Activated T-helper 1 cell treated with Interleukin-2 at 50 U/mL for 16 hours (primary cell): Measurements from ENCODE around the gene MYH7.
"Not testable (repeated sequence)": the region's sequence is repeated elsewhere in the genome, so short reads cannot be mapped to it uniquely, and the experiment has no call there.

Experiments used
- DNase-seq: peaks from one replicate; pipeline ENCODE4 v3.0.0-alpha.2; 2020; ENCODE audit warnings: low read depth

MYH7 gene

GRCh38 chr14:23430016-23430722 lies 5.3 kb downstream of the MYH7 start:
- DNase-seq = no peak

GRCh38 chr14:23428686-23429495 lies 6.6 kb downstream of the MYH7 start:
- no peak for DNase-seq

DNA sequence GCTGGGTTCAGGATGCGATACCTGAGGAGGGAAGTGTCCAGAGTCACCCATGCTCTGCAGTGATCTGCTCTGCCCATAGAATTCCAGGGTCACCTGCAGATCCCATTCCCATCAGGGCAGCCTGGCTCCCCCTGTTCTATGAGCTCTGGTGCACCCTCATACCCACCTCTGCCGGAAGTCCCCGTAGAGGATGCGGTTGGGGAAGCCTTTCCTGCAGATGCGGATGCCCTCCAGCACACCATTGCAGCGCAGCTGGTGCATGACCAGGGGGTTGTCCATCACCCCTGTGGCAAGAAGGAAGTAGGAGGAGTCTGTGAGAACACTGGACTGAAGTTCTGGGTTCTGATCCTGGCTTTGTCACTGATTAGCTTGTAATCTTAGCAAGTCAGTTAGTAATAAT lies 9.7 kb downstream of the MYH7 start:
- not testable (repeated sequence) for DNase-seq

GRCh38 chr14:23425169-23425568 lies 10.3 kb downstream of the MYH7 start:
- no peak for DNase-seq

DNA sequence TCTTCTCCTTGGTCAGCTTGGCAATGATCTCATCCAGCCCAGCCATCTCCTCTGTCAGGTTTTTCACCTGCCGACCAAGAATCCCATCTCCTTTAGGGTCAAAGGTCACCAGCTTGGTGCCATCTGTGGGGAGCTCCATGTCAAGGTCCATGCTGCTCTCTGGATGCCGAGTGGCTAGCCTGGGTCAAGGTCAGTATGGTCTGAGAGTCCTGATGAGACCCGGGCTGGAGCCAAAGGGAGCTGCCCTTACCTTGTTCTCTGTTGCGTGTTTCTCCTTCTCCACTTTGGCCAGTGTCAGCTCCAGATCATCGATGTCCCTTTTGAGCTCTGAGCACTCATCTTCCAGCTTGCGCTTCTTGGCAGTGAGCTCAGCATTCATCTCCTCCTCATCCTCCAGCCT lies 11.8 kb downstream of the MYH7 start:
- DNase-seq = no peak

- DNase-seq = no peak
Observed at GRCh38 chr14:23421594-23421993, 13.9 kb downstream of the MYH7 start.

DNA sequence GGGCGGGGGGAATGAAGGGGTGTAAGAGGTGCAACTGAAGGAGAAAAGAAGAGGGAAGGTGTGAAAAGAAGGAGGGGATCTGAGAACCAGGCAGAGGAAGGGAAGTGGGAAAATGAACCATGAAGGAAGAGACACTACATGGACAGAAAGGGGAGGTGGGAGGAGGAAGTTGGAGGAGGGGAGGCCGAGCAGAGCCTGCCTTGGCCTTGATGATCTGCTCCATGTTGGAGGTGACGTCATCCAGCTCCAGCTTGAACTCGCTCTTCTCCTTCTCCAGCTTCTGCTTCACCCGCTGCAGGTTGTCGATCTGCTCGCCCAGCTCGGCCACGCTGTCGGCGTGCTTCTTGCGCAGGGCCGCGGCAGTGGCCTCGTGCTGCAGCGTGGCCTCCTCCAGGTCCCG lies 15.8 kb downstream of the MYH7 start:
- not testable (repeated sequence) for DNase-seq

- no peak for DNase-seq
Observed at GRCh38 chr14:23418021-23418420, 17.4 kb downstream of the MYH7 start.

DNA sequence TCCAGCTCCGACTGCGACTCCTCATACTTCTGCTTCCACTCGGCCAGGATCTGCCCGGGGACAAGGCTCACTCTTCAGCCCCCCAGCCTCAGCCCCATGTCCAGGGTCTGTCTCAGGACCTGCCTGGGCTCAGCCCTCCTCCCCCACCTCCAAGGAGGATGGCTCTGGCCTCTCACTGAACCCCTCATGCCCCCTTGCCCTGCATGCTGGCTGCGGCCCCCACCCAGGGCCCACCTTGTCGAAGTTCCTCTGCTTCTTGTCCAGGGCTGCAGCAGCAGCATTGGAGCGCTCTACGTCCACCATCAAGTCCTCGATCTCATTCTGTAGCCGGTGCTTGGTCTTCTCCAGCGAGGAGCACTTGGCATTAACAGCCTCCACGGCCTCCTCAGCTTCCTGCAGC lies 18.2 kb downstream of the MYH7 start:
- DNase-seq = not testable (repeated sequence)

- DNase-seq = no peak
Observed at GRCh38 chr14:23416801-23417200, 18.7 kb downstream of the MYH7 start.

GRCh38 chr14:23415821-23416778 lies 19.4 kb downstream of the MYH7 start:
- no peak for DNase-seq

- no peak for DNase-seq
Observed at GRCh38 chr14:23414906-23415820, 20.3 kb downstream of the MYH7 start.

DNA sequence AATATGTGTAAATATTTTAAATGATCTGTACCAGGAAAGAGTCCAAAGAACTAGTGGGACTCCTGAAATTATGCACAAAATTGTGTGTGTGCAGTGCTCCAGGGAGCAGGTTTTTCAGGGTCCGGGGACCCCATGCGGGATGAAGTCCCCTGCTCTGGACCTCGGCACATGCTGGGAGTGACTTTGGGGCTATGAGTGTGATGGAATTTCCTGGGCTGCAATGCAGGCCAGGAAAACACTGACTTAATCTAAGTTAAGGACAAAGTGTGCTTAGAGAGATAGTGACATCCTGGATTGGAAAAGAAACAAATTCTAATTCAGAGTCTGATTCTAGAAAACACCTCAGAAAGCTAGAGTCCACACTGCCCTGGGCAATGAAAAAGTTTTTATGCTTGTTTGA lies 21.2 kb downstream of the MYH7 start:
- DNase-seq = no peak

- DNase-seq = no peak
Observed at GRCh38 chr14:23413681-23414080, 21.8 kb downstream of the MYH7 start.

GRCh38 chr14:23411563-23412525 lies 23.6 kb downstream of the MYH7 start:
- DNase-seq = no peak

- DNase-seq = no peak
Observed at GRCh38 chr14:23409966-23410635, 25.4 kb downstream of the MYH7 start.

DNA sequence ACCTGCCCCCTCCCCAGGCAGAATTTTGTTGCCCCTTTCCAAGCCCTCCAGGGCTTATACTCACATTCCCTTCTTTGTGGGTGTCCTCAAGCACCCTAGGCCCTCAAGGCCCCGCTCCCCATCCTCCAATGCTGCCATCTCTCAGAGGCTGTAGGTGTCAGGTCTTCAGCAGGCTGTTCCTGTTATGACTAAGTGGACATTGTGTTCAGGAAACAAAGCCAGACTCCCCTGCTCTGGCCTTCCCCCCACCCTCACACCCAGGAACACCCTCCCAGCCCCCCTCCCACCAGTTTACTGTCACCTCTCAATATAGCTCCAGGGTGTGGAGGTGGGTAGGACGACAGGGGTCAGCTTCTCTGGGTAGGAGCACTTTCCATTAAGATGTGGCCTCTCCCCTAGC lies 26.0 kb downstream of the MYH7 start:
- DNase-seq = no peak

DNA sequence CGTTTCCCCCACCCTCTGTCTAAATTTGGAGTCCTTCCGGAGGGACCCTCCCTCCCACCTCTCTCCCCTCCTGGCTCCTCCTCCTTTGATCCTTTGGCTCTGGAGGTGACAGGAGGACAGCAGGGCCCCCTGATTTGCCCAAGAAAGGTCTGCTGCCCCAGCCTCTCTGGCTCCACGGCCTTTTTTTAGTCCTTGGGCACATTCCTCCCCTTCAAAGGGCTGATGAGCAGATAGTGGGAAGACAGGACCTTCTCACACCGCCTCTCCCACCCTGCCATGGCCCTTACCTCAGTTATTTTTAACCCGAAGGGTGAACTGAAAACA lies 27.2 kb downstream of the MYH7 start:
- DNase-seq = no peak

DNA sequence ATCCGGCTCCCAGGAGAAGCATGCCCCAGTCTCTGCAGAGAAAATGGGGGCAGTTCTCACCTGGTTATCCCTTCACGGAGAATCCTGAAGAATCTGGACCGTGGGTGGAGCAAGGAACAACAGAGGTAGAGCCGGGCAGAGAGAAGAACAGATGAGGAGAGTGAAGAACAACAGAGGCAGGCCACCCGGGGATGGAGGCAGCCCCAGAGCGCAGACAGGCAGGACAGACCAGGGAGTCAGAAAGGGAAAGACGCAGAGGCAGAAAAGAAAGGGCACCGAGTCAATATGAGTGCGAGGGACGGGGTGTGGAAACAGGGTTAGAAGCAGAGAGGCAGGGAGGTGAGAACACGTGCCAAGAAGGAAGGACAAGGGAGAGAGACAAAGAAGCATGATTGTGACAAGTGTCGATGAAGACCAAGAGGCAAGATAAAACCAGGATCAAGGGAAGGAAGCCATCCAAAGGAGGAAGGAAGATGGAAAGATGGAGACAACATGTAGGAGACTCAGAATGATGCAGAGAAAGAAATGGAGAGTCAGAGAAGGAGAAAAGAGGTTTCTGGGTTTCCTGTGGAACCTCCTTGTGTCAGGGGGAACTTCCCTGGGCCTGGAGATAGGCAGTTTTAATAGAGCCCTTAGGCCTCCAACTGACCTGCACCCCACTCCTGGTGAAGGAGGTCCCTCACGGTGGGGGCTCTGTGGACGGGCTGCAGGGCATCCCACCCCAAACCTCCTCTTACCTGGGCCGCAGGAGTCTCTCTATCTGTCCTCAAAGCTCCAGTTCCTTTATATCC lies 27.7 kb downstream of the MYH7 start, which contains the start of gene MYH6:
Gene MYH6 (minus strand): TSS at position 758 of the 791 bp plus-strand sequence. CDS start 1,050 bp downstream, outside the sequence.
- no peak for DNase-seq
